Endodermal cell (in vitro differentiated cells): ENCODE results near the gene NABP1. TPM values are rescaled to one million over a fixed set of nuclear protein-coding genes. Genes with fewer than 3 reads are reported as not detected.

Source experiments
- DNase-seq: peaks from one replicate; pipeline ENCODE4 v3.0.0-alpha.2; 2017
- H3K27ac ChIP-seq: 2 replicates; pipeline ENCODE4 v1.5.1; 2013; ENCODE audit warnings: mild to moderate bottlenecking, low read depth, low read length, moderate library complexity
- H3K27me3 ChIP-seq: 2 replicates; pipeline ENCODE4 v1.6.1; 2013; ENCODE audit warnings: mild to moderate bottlenecking, low read length, moderate library complexity; ENCODE audit not compliant: insufficient read depth, control insufficient read depth, poor library complexity, severe bottlenecking
- H3K36me3 ChIP-seq: 2 replicates; pipeline ENCODE4 v1.7.0; 2013; ENCODE audit warnings: mild to moderate bottlenecking, low read length, moderate library complexity; ENCODE audit not compliant: control insufficient read depth, insufficient read depth
- H3K4me1 ChIP-seq: one replicate; pipeline ENCODE4 v1.7.0; 2013; ENCODE audit warnings: low read length; ENCODE audit not compliant: control insufficient read depth, insufficient read depth
- H3K4me3 ChIP-seq: 2 replicates; pipeline ENCODE4 v1.5.1; 2013; ENCODE audit warnings: mild to moderate bottlenecking, low read length, moderate library complexity
- H3K9ac ChIP-seq: 2 replicates; pipeline ENCODE4 v1.6.1; 2013; ENCODE audit warnings: mild to moderate bottlenecking, low read length, moderate library complexity; ENCODE audit not compliant: poor library complexity, severe bottlenecking; ENCODE audit errors: extremely low read depth
- H3K9me3 ChIP-seq: 2 replicates; pipeline ENCODE4 v1.6.1; 2013; ENCODE audit warnings: mild to moderate bottlenecking, low read length, moderate library complexity; ENCODE audit not compliant: control insufficient read depth
- H3K27ac Mint-ChIP-seq: 2 replicates; pipeline ENCODE4 v1.8.0; 2020; ENCODE audit warnings: mixed read lengths
- H3K27me3 Mint-ChIP-seq: 2 replicates; pipeline ENCODE4 v1.8.0; 2021; ENCODE audit warnings: mild to moderate bottlenecking, mixed read lengths; ENCODE audit not compliant: insufficient read depth
- H3K36me3 Mint-ChIP-seq: 2 replicates; pipeline ENCODE4 v1.8.0; 2020; ENCODE audit warnings: low read depth, mixed read lengths
- H3K4me1 Mint-ChIP-seq: 2 replicates; pipeline ENCODE4 v1.8.0; 2020; ENCODE audit warnings: mixed read lengths
- H3K4me3 Mint-ChIP-seq: 2 replicates; pipeline ENCODE4 v1.8.0; 2020; ENCODE audit warnings: mild to moderate bottlenecking, moderate library complexity, mixed read lengths
- H3K9me3 Mint-ChIP-seq: 2 replicates; pipeline ENCODE4 v1.8.0; 2020; ENCODE audit warnings: mild to moderate bottlenecking, mixed read lengths
- CTCF ChIP-seq: fragments of 200-600 bp; sonication (generic); conservative IDR thresholded peaks from 2 replicates; pipeline ENCODE4 v1.5.0; 2021; ENCODE audit warnings: antibody characterized with exemption, mild to moderate bottlenecking
- total RNA-seq, 2 donors: library from RNA; stranded (reverse); fragmentation: NEBNext Ultra II Directional in 1 of 2; extraction: Animal tissue kit (Norgen Biotek cat#: 25700) in 1 of 2; gene quantifications; 2 replicates in 1 of 2; 3 replicates in 1 of 2; pipeline ENCODE4 v1.2.1, GENCODE V29; 2021

The NABP1 gene
- total RNA-seq, 2 donors from 2014 or later, result 5.8 to 8.7 TPM

DNA sequence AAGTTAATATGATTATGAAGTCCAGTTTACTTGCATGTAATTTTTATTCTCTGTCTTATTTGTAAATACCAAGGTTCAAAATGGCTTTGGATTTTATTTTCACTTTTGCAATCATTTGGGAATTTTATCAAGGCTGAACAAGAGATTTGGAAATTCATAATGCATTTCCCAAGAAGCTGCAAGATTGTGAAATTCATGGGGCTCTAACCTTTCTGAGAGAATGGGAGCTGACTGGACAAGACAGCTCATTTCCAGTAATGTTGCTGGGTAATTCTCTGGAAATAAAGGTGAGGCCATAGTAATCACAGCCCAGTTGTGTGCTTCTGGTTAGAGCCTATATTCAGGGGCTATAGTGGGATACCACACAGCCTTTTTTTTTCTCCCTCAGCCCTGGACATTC lies 21.5 kb upstream of the NABP1 start:
- Histone ChIP-seq H3K4me1 (no peaks in the 10 kb centered on the region), H3K36me3 (no peaks in the 10 kb centered on the region), H3K4me3 (no peak overlapping the region), H3K9me3 (no peaks in the 10 kb centered on the region), H3K9ac (no peak overlapping the region), H3K27ac (no peak overlapping the region), H3K27me3 (no peaks in the 10 kb centered on the region)
- no peak overlapping the region for H3K27ac Mint-ChIP-seq
- H3K27me3 Mint-ChIP-seq, result no peaks in the 10 kb centered on the region
- H3K4me1 Mint-ChIP-seq, result no peaks in the 10 kb centered on the region
- H3K9me3 Mint-ChIP-seq, result no peaks in the 10 kb centered on the region
- no peak for DNase-seq
- no peaks in the 10 kb centered on the region for H3K36me3 Mint-ChIP-seq
- no peak for TF ChIP-seq CTCF
- no peak overlapping the region for H3K4me3 Mint-ChIP-seq

- Mint-ChIP-seq H3K27ac (no peak overlapping the region), H3K9me3 (no peaks in the 10 kb centered on the region), H3K4me3 (no peak overlapping the region), H3K4me1 (no peaks in the 10 kb centered on the region), H3K27me3 (no peaks in the 10 kb centered on the region), H3K36me3 (no peaks in the 10 kb centered on the region)
- Histone ChIP-seq H3K27me3 (no peaks in the 10 kb centered on the region), H3K4me1 (no peaks in the 10 kb centered on the region), H3K4me3 (no peak overlapping the region), H3K9ac (no peak overlapping the region), H3K36me3 (no peaks in the 10 kb centered on the region), H3K27ac (no peak overlapping the region), H3K9me3 (no peaks in the 10 kb centered on the region)
- no peak for DNase-seq
- TF ChIP-seq CTCF, result no peak
These were observed 21.1 kb upstream of the NABP1 start for GRCh38 chr2:191656792-191657191.

GRCh38 chr2:191657977-191658376 lies 20.0 kb upstream of the NABP1 start:
- Histone ChIP-seq H3K4me3 (no peak overlapping the region), H3K36me3 (no peaks in the 10 kb centered on the region), H3K9ac (no peak overlapping the region), H3K27me3 (no peaks in the 10 kb centered on the region), H3K4me1 (no peaks in the 10 kb centered on the region), H3K9me3 (no peaks in the 10 kb centered on the region), H3K27ac (no peak overlapping the region)
- H3K4me1 Mint-ChIP-seq, result no peaks in the 10 kb centered on the region
- H3K36me3 Mint-ChIP-seq, result no peaks in the 10 kb centered on the region
- no peak overlapping the region for H3K4me3 Mint-ChIP-seq
- TF ChIP-seq CTCF, result no peak
- H3K27ac Mint-ChIP-seq, result no peak overlapping the region
- DNase-seq, result no peak
- no peaks in the 10 kb centered on the region for H3K27me3 Mint-ChIP-seq
- no peaks in the 10 kb centered on the region for H3K9me3 Mint-ChIP-seq
